Activated naive CD4-positive, alpha-beta T cell treated with anti-CD3 and anti-CD28 coated beads, Interleukin-2, amount 50 U/mL, for 16 hours (primary cell): ENCODE measurements around the gene HIC2.
"Not testable (repeated sequence)": the region's sequence is repeated elsewhere in the genome, so short reads cannot be mapped to it uniquely, and the experiment has no call there.

Source experiments
- DNase-seq: peaks from one replicate; pipeline ENCODE4 v3.0.0-alpha.2; 2020

The HIC2 gene

GRCh38 chr22:21497984-21498383 lies 80.8 kb downstream of the HIC2 start:
- DNase-seq: not testable (repeated sequence)

GRCh38 chr22:21498489-21498888 lies 81.3 kb downstream of the HIC2 start:
- DNase-seq: not testable (repeated sequence)

DNA sequence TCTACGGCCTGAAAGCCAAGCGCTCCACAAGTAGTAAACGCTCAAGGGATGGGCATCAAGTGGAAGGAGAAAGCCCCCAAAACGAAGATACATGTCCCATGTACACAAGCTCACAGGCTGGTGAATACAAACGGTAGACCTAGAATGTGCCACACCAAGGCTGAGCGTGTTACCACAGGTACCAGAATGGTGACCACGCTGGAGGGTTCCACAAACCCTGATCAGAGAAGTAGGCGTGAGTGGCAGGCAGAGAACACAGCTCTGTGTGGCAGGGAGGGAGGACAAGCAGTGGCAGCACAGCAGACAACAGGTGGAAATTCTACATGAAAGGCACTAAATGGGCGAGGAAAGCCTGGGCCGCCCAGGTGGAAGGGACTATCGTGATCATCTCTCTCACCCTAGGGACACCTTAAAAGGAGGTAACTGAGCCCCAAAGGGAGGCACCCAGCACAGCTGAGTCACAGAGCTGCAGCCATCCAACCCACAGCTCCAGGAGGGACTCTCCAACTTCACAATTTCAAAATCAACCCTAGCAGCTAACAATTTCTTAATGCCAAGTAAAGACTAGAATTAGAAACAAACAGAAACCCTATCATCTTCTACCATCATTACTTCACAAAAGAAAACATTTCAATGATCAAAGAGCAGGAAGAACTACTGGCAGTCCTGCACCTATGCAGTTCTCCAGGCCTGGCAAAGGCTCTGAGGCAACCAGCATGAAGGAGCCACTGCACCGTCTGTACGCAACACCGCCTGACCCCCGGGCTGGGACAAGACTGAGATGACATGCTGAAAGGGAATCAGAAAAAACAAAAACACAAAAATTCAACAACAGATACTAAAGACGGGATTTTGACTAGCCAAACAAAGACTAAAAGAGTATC lies 82.7 kb downstream of the HIC2 start:
- DNase-seq: not testable (repeated sequence)
